ENCODE results near the gene TP53I11. TPM values are rescaled to one million over a fixed set of nuclear protein-coding genes. Genes with fewer than 3 reads are reported as not detected.

TP53I11 gene
- total RNA-seq, 1 experiment from 2014 or later, result 7.7 TPM

DNA sequence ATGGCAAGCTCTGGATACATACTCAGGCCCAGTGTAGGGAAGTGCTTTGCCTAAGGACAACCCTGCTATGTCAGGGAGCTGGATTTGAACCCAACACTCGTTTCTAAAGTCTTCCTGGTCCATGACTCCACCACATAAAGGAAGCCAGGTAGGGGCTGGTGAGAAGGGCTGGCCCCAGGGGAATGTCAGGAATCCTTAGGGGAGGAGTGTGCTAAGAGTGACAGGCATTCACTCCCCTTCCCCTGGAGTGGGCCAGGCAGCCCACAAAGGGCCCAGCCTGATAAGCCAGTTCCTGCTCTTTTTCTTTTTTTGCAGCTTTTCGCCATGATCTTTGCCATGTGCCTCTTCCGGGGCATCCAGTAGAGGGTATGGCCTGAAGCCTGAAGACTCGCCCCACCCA lies 21.9 kb downstream of the TP53I11 start:
- no peaks in the 10 kb centered on the region for H3K9me3 ChIP-seq
- BruUV-seq (replicated peaks), result no TSS peak
- DNase-seq, result peak; percentile 71 to 75
- intact Hi-C loops (cut with micrococcal nuclease; ENCODE audit: unreplicated experiment), result no loop called here
- no peaks in the 10 kb centered on the region for H3K9me3 Mint-ChIP-seq (ENCODE audit: unreplicated experiment)
- H3K4me1 Mint-ChIP-seq (ENCODE audit: low read depth, unreplicated experiment), result peaks cover 12% of the 10 kb centered on the region
- ChIA-PET CTCF (interaction anchor here (0.5 to 4.2 kb wide), 7 partner anchors 8 to 651 kb away, joined by 3 to 54 read pairs (median 8); no protein-coding TSS in a partner anchor), POLR2A (no interaction called here)
- peak overlapping the region; percentile 63 for H3K27ac Mint-ChIP-seq (ENCODE audit: unreplicated experiment)
- no peaks in the 10 kb centered on the region for H3K27me3 Mint-ChIP-seq (ENCODE audit: insufficient read depth, unreplicated experiment)
- H3K4me3 Mint-ChIP-seq (ENCODE audit: unreplicated experiment), result no peak overlapping the region
- no peaks in the 10 kb centered on the region for H3K27me3 ChIP-seq (replicated peaks; ENCODE audit: control insufficient read depth, insufficient read depth, low read length)
- no peak for TF ChIP-seq CTCF (IDR thresholded peaks at IDR 0.05; ENCODE audit: insufficient read depth in 1 of 2, low read depth in 1 of 2, low read length in 1 of 2, severe bottlenecking in 1 of 2, unreplicated experiment in 1 of 2)
- H3K4me1 ChIP-seq, result peaks cover 17% of the 10 kb centered on the region
- no peak overlapping the region for H3K4me3 ChIP-seq (ENCODE audit: low read depth, low read length)
- peaks cover 4% of the 10 kb centered on the region for H3K36me3 Mint-ChIP-seq (ENCODE audit: insufficient read depth, unreplicated experiment)
- no peaks in the 10 kb centered on the region for H3K36me3 ChIP-seq (ENCODE audit: control insufficient read depth, insufficient read depth, low read length)

GRCh38 chr11:44928144-44928543 lies 22.5 kb downstream of the TP53I11 start:
- Histone ChIP-seq H3K36me3 (ENCODE audit: control insufficient read depth, insufficient read depth, low read length) (no peaks in the 10 kb centered on the region), H3K4me1 (peaks cover 17% of the 10 kb centered on the region), H3K4me3 (ENCODE audit: low read depth, low read length) (no peak overlapping the region), H3K27me3 (replicated peaks; ENCODE audit: control insufficient read depth, insufficient read depth, low read length) (no peaks in the 10 kb centered on the region), H3K9me3 (no peaks in the 10 kb centered on the region)
- peak in 1 of 2 experiments; percentile 1 for TF ChIP-seq CTCF (IDR thresholded peaks at IDR 0.05; ENCODE audit: insufficient read depth in 1 of 2, low read depth in 1 of 2, low read length in 1 of 2, severe bottlenecking in 1 of 2, unreplicated experiment in 1 of 2)
- Mint-ChIP-seq H3K27me3 (ENCODE audit: insufficient read depth, unreplicated experiment) (no peaks in the 10 kb centered on the region), H3K4me3 (ENCODE audit: unreplicated experiment) (no peak overlapping the region), H3K4me1 (ENCODE audit: low read depth, unreplicated experiment) (peaks cover 12% of the 10 kb centered on the region), H3K27ac (ENCODE audit: unreplicated experiment) (no peak overlapping the region), H3K9me3 (ENCODE audit: unreplicated experiment) (no peaks in the 10 kb centered on the region), H3K36me3 (ENCODE audit: insufficient read depth, unreplicated experiment) (peaks cover 4% of the 10 kb centered on the region)
- BruUV-seq (replicated peaks), result no TSS peak
- intact Hi-C loops (cut with micrococcal nuclease; ENCODE audit: unreplicated experiment), result no loop called here
- DNase-seq, result no peak
- ChIA-PET POLR2A (no interaction called here), CTCF (interaction anchor here (0.6 to 4.2 kb wide), 6 partner anchors 9 to 651 kb away, joined by 5 to 54 read pairs (median 8); no protein-coding TSS in a partner anchor)

DNA sequence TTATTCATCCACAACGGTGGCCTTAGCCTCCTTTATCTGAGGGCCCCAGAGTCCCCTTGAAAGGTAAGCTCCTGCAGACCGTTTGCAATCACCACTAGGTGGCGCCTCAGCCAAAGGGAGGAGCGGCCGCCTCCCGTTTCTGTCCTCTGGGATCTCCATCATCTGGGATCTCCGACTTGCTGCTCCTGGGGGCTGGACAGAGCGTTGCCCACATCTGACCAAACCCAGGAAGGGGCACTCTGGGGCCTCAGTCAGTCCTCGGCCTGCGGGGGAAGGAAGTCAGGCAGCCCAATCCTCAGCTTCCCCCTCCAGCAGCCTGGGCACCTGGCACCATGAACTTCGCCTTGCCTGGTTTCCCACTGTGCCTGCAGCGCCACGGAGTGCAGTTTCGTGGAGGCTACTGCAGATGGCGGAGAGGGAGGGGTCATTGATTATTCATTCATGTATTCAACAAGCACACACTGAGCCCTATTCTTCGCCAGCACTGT lies 23.5 kb downstream of the TP53I11 start:
- intact Hi-C loops (cut with micrococcal nuclease; ENCODE audit: unreplicated experiment), result loop anchor here (1.0 kb wide), 1 partner anchor 178 kb away; no protein-coding TSS in a partner anchor
- POLR2A ChIA-PET, result no interaction called here
- CTCF ChIA-PET, result interaction anchor here (0.5 to 4.2 kb wide), 12 partner anchors 10 to 403 kb away, joined by 3 to 54 read pairs (median 6); no protein-coding TSS in a partner anchor
- peaks cover 12% of the 10 kb centered on the region for H3K4me1 Mint-ChIP-seq (ENCODE audit: low read depth, unreplicated experiment)
- H3K4me1 ChIP-seq, result peaks cover 17% of the 10 kb centered on the region
- H3K9me3 ChIP-seq, result no peaks in the 10 kb centered on the region
- no peak overlapping the region for H3K4me3 ChIP-seq (ENCODE audit: low read depth, low read length)
- no peaks in the 10 kb centered on the region for H3K27me3 Mint-ChIP-seq (ENCODE audit: insufficient read depth, unreplicated experiment)
- no peak overlapping the region for H3K27ac Mint-ChIP-seq (ENCODE audit: unreplicated experiment)
- H3K36me3 ChIP-seq (ENCODE audit: control insufficient read depth, insufficient read depth, low read length), result no peaks in the 10 kb centered on the region
- DNase-seq, result peak; percentile 65 to 75
- TF ChIP-seq CTCF (IDR thresholded peaks at IDR 0.05; ENCODE audit: insufficient read depth in 1 of 2, low read depth in 1 of 2, low read length in 1 of 2, severe bottlenecking in 1 of 2, unreplicated experiment in 1 of 2), result peak; percentile 88 to 89
- no peak overlapping the region for H3K4me3 Mint-ChIP-seq (ENCODE audit: unreplicated experiment)
- H3K36me3 Mint-ChIP-seq (ENCODE audit: insufficient read depth, unreplicated experiment), result peaks cover 4% of the 10 kb centered on the region
- BruUV-seq (replicated peaks), result no TSS peak
- H3K9me3 Mint-ChIP-seq (ENCODE audit: unreplicated experiment), result no peaks in the 10 kb centered on the region
- no peaks in the 10 kb centered on the region for H3K27me3 ChIP-seq (replicated peaks; ENCODE audit: control insufficient read depth, insufficient read depth, low read length)
